Psoas muscle (tissue), 8 donors: ENCODE measurements around the gene ALDH18A1. TPM values are rescaled to one million over a fixed set of nuclear protein-coding genes. Genes with fewer than 3 reads are reported as not detected.

Experiments
- ATAC-seq, 4 donors: fragments of 200-7000 bp; cut with Tn5 transposase; one replicate each; pipeline ENCODE4 v1.9.1; 2020; ENCODE audit warnings: moderate library complexity in 3 of 4, mild to moderate bottlenecking in 2 of 4
- DNase-seq, 2 donors: peaks; one replicate each; pipeline ENCODE4 v3.0.0-alpha.2; 2020
- H3K27ac ChIP-seq: fragments of 200-600 bp; one replicate; pipeline ENCODE4 v1.8.0; 2022
- H3K27me3 ChIP-seq, 3 donors: fragments of 200-600 bp in 1 of 3; one replicate each; pipeline versions ENCODE4 v1.6.1 to v1.8.0; 2013 to 2022; ENCODE audit warnings: low read length in 2 of 3, mild to moderate bottlenecking in 2 of 3, moderate library complexity in 1 of 3; ENCODE audit not compliant: insufficient read depth in 3 of 3
- H3K36me3 ChIP-seq, 2 donors: fragments of 200-600 bp in 1 of 2; one replicate each; pipeline versions ENCODE4 v1.6.1 to v1.8.0; 2013 to 2022; ENCODE audit warnings: low read depth in 1 of 2, mild to moderate bottlenecking in 1 of 2, moderate library complexity in 1 of 2; ENCODE audit not compliant: insufficient read depth in 1 of 2
- H3K4me1 ChIP-seq: fragments of 200-600 bp; one replicate; pipeline ENCODE4 v1.8.0; 2022
- H3K4me3 ChIP-seq: fragments of 200-600 bp; one replicate; pipeline ENCODE4 v1.8.0; 2022; ENCODE audit warnings: mild to moderate bottlenecking
- H3K9me3 ChIP-seq: fragments of 200-600 bp; one replicate; pipeline ENCODE4 v1.8.0; 2022
- WGBS, 3 donors: extraction: QIAGEN DNeasy Blood & Tissue Kit; methylation state at CpG; one replicate each; pipeline versions ENCODE4 v1.1.6 to v1.1.7; 2013; 5-methylcytosine and 5-hydroxymethylcytosine counted together
- intact Hi-C, 2 donors: fragments of 100-400 bp; cut with DNase I; formaldehyde crosslinking; loops; one replicate each; pipeline versions ENCODE4 v1.11.0 to v1.14.2; 2022
- polyA plus RNA-seq, 3 donors: library from polyadenylated mRNA; stranded (reverse); fragments of 200-250 nt; gene quantifications; one replicate each; pipeline ENCODE4 v1.2.3, GENCODE V29; 2013
- total RNA-seq, 4 donors: library from RNA; stranded (reverse); fragmentation: NEBNext Ultra II Directional in 2 of 4; extraction: Animal tissue kit (Norgen Biotek cat#: 25700) in 2 of 4; gene quantifications; one replicate each; pipeline versions ENCODE4 v1.2.1 to v1.2.4, GENCODE V29; 2021 to 2023
- TF ChIP-seq, protein P1 (sequence below): fragments of 200-600 bp; IDR thresholded peaks from one replicate; pipeline ENCODE4 v1.8.0; 2022; ENCODE audit warnings: antibody characterized with exemption
- donor health status: healthy with polysubstance abuse.
- donor health status: DM: no; HTN: no; CAD: no; lungs with moderate emphysema.
- donor health status: Bipolar disorder and iron deficiency.
- donor health status: healthy.
- donor health status: DM: yes; HTN: yes; CAD: no.
- donor health status: DM: no; HTN: no; CAD: no.
- donor health status: DM: no; HTN: no; CAD: no.
- donor health status: DM: yes; HTN: yes; CAD: no.

ALDH18A1 gene
- total and polyA plus RNA-seq, 7 donors, result 2.4 to 18.1 (median 5.7) TPM

DNA sequence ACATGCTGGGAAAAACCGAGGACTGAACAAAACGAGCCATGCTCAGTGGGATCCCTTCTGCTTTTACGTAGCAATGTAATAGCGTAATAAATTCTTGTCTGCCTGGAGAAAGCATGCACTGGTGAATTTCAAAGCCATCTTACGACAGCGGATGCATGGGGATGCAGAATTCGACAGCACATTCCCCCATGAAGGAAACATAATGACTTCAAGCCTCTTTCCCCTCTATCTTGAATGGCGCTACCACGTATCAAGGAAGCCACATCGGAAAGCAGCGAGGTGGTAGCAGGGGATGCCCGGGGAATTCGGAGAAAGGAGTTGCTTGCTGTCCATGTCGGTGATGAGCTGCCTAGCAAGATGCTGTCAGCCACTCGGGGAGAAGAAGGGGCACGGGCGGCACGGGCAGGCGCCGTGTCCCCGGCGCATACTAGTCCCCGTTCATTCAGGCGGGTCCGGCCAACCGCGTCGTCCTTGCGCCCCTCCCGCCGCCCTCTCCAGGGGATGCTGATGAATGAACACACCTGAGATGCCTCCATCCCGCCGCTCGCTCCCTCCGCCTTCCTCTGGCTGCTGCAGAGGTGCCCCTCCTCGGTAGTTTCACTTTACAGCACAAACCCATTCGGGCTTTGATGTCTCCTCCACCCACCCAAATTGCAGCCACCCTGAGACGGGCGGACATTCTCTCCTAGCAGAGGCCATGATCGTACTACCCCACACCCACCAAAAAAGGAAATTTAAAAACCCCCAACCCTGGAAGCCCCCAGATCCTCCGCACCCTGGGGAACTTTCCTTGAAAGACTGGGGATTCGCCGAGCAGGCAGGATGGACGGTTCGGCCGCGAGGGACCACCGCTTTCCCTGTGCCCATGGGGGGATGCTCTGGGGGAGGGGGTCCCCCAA lies 96.0 kb downstream of the ALDH18A1 start:
- Histone ChIP-seq H3K27ac (peak overlapping the region; percentile 89), H3K4me1 (peaks cover 19% of the 10 kb centered on the region), H3K36me3 (no peaks in the 10 kb centered on the region), H3K27me3 (no peaks in the 10 kb centered on the region), H3K4me3 (peak overlapping the region; percentile 95), H3K9me3 (no peaks in the 10 kb centered on the region)
- peak; percentile 25 to 73 for DNase-seq
- 1 to 3% (median 1%) methylated on average over 40 to 48 of the region's 48 CpGs for WGBS, 3 donors
- TF ChIP-seq, protein P1, sequence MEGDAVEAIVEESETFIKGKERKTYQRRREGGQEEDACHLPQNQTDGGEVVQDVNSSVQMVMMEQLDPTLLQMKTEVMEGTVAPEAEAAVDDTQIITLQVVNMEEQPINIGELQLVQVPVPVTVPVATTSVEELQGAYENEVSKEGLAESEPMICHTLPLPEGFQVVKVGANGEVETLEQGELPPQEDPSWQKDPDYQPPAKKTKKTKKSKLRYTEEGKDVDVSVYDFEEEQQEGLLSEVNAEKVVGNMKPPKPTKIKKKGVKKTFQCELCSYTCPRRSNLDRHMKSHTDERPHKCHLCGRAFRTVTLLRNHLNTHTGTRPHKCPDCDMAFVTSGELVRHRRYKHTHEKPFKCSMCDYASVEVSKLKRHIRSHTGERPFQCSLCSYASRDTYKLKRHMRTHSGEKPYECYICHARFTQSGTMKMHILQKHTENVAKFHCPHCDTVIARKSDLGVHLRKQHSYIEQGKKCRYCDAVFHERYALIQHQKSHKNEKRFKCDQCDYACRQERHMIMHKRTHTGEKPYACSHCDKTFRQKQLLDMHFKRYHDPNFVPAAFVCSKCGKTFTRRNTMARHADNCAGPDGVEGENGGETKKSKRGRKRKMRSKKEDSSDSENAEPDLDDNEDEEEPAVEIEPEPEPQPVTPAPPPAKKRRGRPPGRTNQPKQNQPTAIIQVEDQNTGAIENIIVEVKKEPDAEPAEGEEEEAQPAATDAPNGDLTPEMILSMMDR, result no peak
- intact Hi-C loops, result loop anchor here (5.0 kb wide), 1 partner anchor 88 kb away; no protein-coding TSS in a partner anchor
- ATAC-seq, result peak in 2 of 4 donors; percentile 10 to 16

DNA sequence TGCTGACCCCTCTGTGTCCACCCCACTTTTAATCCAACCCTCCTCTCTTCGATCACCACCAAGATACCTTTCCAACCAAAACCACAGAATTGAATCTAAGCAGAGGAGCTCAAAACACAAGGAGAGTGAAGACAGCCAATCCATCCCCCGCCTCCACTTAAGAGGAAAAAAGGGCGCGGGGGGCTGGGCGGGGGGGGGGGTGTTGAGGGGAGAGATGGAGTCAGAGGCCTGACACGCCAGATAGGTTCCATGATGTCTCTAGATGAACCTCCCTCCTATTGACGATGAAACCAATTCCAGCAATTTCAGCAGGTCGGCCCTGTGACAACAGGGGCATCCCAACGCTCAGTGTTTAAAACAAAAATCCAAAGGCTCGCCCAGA lies 96.6 kb downstream of the ALDH18A1 start:
- Histone ChIP-seq H3K27ac (peak overlapping the region; percentile 89), H3K4me1 (peaks cover 19% of the 10 kb centered on the region), H3K9me3 (no peaks in the 10 kb centered on the region), H3K36me3 (no peaks in the 10 kb centered on the region), H3K27me3 (no peaks in the 10 kb centered on the region), H3K4me3 (peak overlapping the region; percentile 95)
- DNase-seq (no peak), ATAC-seq (no peak)
- TF ChIP-seq, protein P1, result no peak
- intact Hi-C loops, result loop anchor here (5.0 to 10.0 kb wide), 4 partner anchors 38 to 88 kb away; no protein-coding TSS in a partner anchor
- 41 to 48% (median 45%) methylated on average over 10 of the region's 10 CpGs for WGBS, 3 donors

DNA sequence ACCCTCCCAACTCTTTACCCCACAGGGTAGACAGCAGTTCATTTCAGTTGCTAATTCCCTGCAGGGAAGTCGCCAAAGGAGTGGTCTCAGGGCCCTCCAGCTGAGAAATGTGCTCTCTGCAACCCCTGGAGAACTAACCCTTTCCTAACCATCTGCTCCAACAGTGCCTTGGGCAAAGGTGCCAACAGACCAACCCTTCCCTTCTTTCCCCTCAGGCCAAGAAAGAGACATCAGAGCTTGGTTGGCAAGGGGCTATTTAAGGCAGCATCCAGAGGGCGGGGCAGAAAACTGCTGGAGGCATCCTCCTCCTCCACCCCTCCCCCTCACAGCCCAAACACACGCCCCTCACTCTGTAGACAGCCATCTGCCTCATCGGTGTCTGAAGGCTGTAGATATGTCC lies 97.0 kb downstream of the ALDH18A1 start:
- TF ChIP-seq, protein P1, result no peak
- intact Hi-C loops, result loop anchor here (5.0 to 10.0 kb wide), 3 partner anchors 37 to 55 kb away; no protein-coding TSS in a partner anchor
- Histone ChIP-seq H3K4me3 (peak overlapping the region; percentile 95), H3K4me1 (peaks cover 19% of the 10 kb centered on the region), H3K27me3 (no peaks in the 10 kb centered on the region), H3K36me3 (no peaks in the 10 kb centered on the region), H3K27ac (peak overlapping the region; percentile 9), H3K9me3 (no peaks in the 10 kb centered on the region)
- WGBS, 3 donors, result 31 to 40% (median 38%) methylated on average over 4 of the region's 4 CpGs
- DNase-seq (peak in 1 of 2 donors; percentile 61), ATAC-seq (peak in 1 of 4 donors; percentile 38)

DNA sequence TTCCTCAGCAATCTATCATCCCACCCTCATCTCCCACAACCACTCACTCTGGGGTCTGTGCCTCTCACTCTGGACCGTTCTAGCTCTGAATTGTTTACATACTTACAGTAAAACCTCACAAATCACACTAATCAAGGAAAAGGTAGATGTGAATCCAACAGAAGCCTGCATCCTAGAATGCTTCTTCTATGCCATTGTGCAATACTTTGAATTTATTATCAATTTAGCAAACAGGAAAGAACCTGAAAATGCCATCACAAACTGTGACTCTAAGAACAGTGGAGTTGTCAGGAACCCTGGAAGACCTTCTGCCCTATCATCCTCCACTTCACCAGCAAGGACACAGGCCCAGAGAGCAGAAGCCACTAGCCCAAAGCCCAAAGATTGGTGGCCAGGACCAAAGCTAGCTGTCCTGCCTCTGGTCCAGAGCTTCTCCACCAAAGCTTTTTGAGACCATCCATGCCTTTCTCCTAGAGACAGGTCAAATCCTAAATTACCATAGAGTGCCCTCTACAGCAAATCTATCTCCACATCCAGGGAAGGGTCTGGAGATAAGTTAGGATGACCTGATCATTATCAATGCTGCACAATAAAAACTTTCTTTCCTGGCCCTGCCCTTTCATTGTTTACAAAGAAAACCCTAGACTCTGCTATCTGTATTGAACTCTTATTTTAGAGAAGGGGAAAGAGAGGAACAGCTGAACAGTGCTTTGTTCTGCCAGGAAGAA lies 97.8 kb downstream of the ALDH18A1 start:
- H3K4me1 ChIP-seq, result peaks cover 19% of the 10 kb centered on the region
- TF ChIP-seq, protein P1, result no peak
- ATAC-seq (no peak), DNase-seq (no peak)
- H3K9me3 ChIP-seq, result no peaks in the 10 kb centered on the region
- H3K36me3 ChIP-seq, result no peaks in the 10 kb centered on the region
- peak overlapping the region; percentile 9 for H3K27ac ChIP-seq
- WGBS, 3 donors, result 79 to 84% (median 84%) methylated on average over 1 of the region's 1 CpG
- peak overlapping the region; percentile 95 for H3K4me3 ChIP-seq
- intact Hi-C loops, result loop anchor here (5.0 to 10.0 kb wide), 3 partner anchors 36 to 54 kb away; no protein-coding TSS in a partner anchor
- H3K27me3 ChIP-seq, result no peaks in the 10 kb centered on the region
